HepG2 (cell line): ENCODE measurements around the gene SLC18A3. TPM values are rescaled to one million over a fixed set of nuclear protein-coding genes. Genes with fewer than 3 reads are reported as not detected.

ENCODE experiments used
- CC2D1A ChIP-seq: sonication (generic); formaldehyde crosslinking; IDR thresholded peaks from 2 replicates; pipeline ENCODE4 v1.8.1; 2023; ENCODE audit warnings: mild to moderate bottlenecking, missing genetic modification reagents
- GABPB1 ChIP-seq: IDR thresholded peaks from 2 replicates; pipeline ENCODE4 v1.6.1; 2016; ENCODE audit warnings: mild to moderate bottlenecking, missing genetic modification reagents, moderate library complexity, missing compliant biosample characterization
- GATAD2A ChIP-seq: IDR thresholded peaks from 2 replicates; pipeline ENCODE4 v1.6.1; 2016
- GRHL1 ChIP-seq: sonication (generic); formaldehyde crosslinking; conservative IDR thresholded peaks from 2 replicates; pipeline ENCODE4 v1.8.0; 2022; ENCODE audit warnings: missing genetic modification reagents
- IKZF1 ChIP-seq: fragments of 450-650 bp; IDR thresholded peaks from 2 replicates; pipeline ENCODE4 v1.7.1; 2016
- MIER3 ChIP-seq: IDR thresholded peaks from 2 replicates; pipeline ENCODE4 v1.6.1; 2016; ENCODE audit warnings: missing compliant biosample characterization, borderline replicate concordance
- MTA3 ChIP-seq: sonication (generic); formaldehyde crosslinking; IDR thresholded peaks from 2 replicates; pipeline ENCODE4 v1.4.0; 2020; ENCODE audit warnings: missing genetic modification reagents
- NR2F1 ChIP-seq, 2 experiments: fragments of 450-650 bp in 1 of 2; formaldehyde crosslinking in 1 of 2; IDR thresholded peaks; 2 replicates each; pipeline versions ENCODE4 v1.5.0 to v1.6.1; 2016 to 2020; ENCODE audit warnings: mild to moderate bottlenecking in 1 of 2, missing compliant biosample characterization in 1 of 2, missing genetic modification reagents in 1 of 2, moderate library complexity in 1 of 2
- PHF8 ChIP-seq: sonication (generic); formaldehyde crosslinking; IDR thresholded peaks from 2 replicates; pipeline ENCODE4 v1.5.0; 2020; ENCODE audit warnings: missing genetic modification reagents
- TRIM24 ChIP-seq: sonication (generic); formaldehyde crosslinking; IDR thresholded peaks from 2 replicates; pipeline ENCODE4 v1.8.0; 2022; ENCODE audit warnings: mild to moderate bottlenecking, missing genetic modification reagents
- ZNF329 ChIP-seq: sonication (generic); formaldehyde crosslinking; IDR thresholded peaks from 2 replicates; pipeline ENCODE4 v1.9.0; 2021; ENCODE audit warnings: low read depth, mild to moderate bottlenecking, missing genetic modification reagents
- ZNF432 ChIP-seq: sonication (generic); formaldehyde crosslinking; IDR thresholded peaks from 2 replicates; pipeline ENCODE4 v1.5.0; 2020; ENCODE audit warnings: missing genetic modification reagents, mild to moderate bottlenecking, borderline replicate concordance
- ZNF607 ChIP-seq: sonication (generic); formaldehyde crosslinking; IDR thresholded peaks from 2 replicates; pipeline ENCODE4 v1.5.1; 2020; ENCODE audit warnings: missing genetic modification reagents, mild to moderate bottlenecking, borderline replicate concordance
- ZNF616 ChIP-seq: sonication (generic); formaldehyde crosslinking; IDR thresholded peaks from 2 replicates; pipeline ENCODE4 v1.5.0; 2020; ENCODE audit warnings: low read depth, mild to moderate bottlenecking, missing genetic modification reagents
- ZNF709 ChIP-seq: sonication (generic); formaldehyde crosslinking; IDR thresholded peaks from 2 replicates; pipeline ENCODE4 v1.5.0; 2020; ENCODE audit warnings: mild to moderate bottlenecking, missing genetic modification reagents
- ZNF766 ChIP-seq: sonication (generic); formaldehyde crosslinking; IDR thresholded peaks from 2 replicates; pipeline ENCODE4 v1.5.0; 2020; ENCODE audit warnings: missing genetic modification reagents, borderline replicate concordance
- ZNF841 ChIP-seq: sonication (generic); formaldehyde crosslinking; IDR thresholded peaks from 2 replicates; pipeline ENCODE4 v1.8.1; 2023; ENCODE audit warnings: missing genetic modification reagents, borderline replicate concordance
- polyA plus RNA-seq, 8 experiments: library from polyadenylated mRNA; depleted of rRNA in 3 of 8; stranded (reverse) in 7 of 8; unstranded in 1 of 8; fragments of >200 nt; fragmentation: Illumina TruSeq in 4 of 8; extraction: Trizol in 4 of 8; gene quantifications; 2 replicates each; pipeline versions ENCODE4 v1.2.1 to v1.2.3, GENCODE V29; 2011 to 2016; ENCODE audit warnings: low read depth in 4 of 8, missing spikeins in 1 of 8, mixed read lengths in 1 of 8; ENCODE audit not compliant: insufficient read depth in 1 of 8
- total RNA-seq, 5 experiments: library from RNA; depleted of rRNA; stranded (reverse); fragments of >200 nt; fragmentation: Illumina TruSeq; extraction: Trizol; gene quantifications; 2 replicates each; pipeline ENCODE4 v1.2.3, GENCODE V29; 2016; ENCODE audit warnings: low read depth in 1 of 5
- TF ChIP-seq, protein P1 (sequence below): sonication (generic); formaldehyde crosslinking; IDR thresholded peaks from 2 replicates; pipeline ENCODE4 v1.5.1; 2020; ENCODE audit warnings: mild to moderate bottlenecking, missing genetic modification reagents
- TF ChIP-seq, protein P2 (sequence below): sonication (generic); formaldehyde crosslinking; IDR thresholded peaks from 2 replicates; pipeline ENCODE4 v1.5.0; 2020; ENCODE audit warnings: missing genetic modification reagents
- TF ChIP-seq, protein P3 (sequence below): sonication (generic); formaldehyde crosslinking; IDR thresholded peaks from 2 replicates; pipeline ENCODE4 v1.4.0; 2020; ENCODE audit warnings: mild to moderate bottlenecking, missing genetic modification reagents

SLC18A3 gene
- total and polyA plus RNA-seq, 2 of the 13 experiments (the other 11 are each of a cell fraction or from before 2014, with no cell fraction given), result not detected

DNA sequence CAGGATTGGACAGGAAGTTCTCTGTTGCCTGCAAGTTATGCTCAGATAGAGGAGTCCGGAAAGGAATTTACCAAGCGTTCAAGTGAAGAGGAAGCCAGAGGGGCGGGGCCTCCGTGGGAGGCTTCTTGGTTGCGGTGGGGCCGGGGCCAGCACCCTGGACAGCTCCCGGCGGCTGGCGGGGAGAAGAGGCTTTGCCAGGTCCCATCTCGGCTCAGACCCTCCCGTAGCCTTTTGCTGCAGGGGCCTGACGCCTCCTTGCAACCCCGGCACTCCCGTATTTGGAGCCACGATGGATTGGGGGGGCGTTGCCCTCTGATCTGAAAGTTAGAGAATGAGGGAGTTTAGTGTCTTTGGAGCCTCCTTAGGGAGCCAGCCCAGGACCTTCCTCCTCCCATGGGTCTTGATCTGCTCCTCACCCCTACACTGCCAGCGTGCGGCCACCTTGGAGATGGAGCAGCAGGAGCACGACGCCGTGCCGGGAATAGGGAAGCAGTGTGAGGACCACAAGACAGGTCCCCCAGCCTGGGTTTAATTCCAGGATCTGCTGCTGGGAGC lies 3.1 kb upstream of the SLC18A3 start (continued):
- TF ChIP-seq TRIM24 (CRISPR knock-in tag), result no peak
- no peak for TF ChIP-seq NR2F1 (CRISPR knock-in tag; IDR thresholded peaks at IDR 0.05)
- no peak for TF ChIP-seq GATAD2A (CRISPR knock-in tag)
- no peak for TF ChIP-seq ZNF329 (CRISPR knock-in tag)
- TF ChIP-seq PHF8, result 0 out of 2 replicates have a peak, but pooled peaks have one; percentile 24
- peak; percentile 68 for TF ChIP-seq GABPB1 (CRISPR knock-in tag)
- TF ChIP-seq, protein P1, sequence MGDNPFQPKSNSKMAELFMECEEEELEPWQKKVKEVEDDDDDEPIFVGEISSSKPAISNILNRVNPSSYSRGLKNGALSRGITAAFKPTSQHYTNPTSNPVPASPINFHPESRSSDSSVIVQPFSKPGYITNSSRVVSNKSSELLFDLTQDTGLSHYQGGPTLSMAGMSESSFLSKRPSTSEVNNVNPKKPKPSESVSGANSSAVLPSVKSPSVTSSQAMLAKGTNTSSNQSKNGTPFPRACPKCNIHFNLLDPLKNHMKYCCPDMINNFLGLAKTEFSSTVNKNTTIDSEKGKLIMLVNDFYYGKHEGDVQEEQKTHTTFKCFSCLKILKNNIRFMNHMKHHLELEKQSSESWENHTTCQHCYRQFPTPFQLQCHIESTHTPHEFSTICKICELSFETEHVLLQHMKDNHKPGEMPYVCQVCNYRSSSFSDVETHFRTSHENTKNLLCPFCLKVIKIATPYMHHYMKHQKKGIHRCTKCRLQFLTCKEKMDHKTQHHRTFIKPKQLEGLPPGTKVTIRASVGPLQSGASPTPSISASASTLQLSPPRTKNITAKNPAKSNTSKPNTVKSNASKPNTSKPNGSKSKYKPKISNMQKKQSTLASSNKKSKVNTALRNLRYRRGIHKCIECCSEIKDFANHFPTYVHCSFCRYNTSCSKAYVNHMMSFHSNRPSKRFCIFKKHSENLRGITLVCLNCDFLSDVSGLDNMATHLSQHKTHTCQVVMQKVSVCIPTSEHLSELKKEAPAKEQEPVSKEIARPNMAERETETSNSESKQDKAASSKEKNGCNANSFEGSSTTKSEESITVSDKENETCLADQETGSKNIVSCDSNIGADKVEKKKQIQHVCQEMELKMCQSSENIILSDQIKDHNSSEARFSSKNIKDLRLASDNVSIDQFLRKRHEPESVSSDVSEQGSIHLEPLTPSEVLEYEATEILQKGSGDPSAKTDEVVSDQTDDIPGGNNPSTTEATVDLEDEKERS (CRISPR knock-in tag), result no peak
- TF ChIP-seq, protein P2, sequence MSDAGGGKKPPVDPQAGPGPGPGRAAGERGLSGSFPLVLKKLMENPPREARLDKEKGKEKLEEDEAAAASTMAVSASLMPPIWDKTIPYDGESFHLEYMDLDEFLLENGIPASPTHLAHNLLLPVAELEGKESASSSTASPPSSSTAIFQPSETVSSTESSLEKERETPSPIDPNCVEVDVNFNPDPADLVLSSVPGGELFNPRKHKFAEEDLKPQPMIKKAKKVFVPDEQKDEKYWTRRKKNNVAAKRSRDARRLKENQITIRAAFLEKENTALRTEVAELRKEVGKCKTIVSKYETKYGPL (CRISPR knock-in tag), result peak; percentile 81; the same call in 1 of the 2 replicates
- no peak for TF ChIP-seq ZNF432 (CRISPR knock-in tag)
- no peak for TF ChIP-seq CC2D1A (CRISPR knock-in tag)
- TF ChIP-seq ZNF709, result no peak; the same call in 1 of the 2 replicates
- TF ChIP-seq ZNF766, result peak; percentile 92
- no peak for TF ChIP-seq MTA3 (CRISPR knock-in tag)
- TF ChIP-seq ZNF616 (CRISPR knock-in tag), result no peak
- TF ChIP-seq GRHL1 (CRISPR knock-in tag), result no peak
- TF ChIP-seq ZNF607, result peak; percentile 83
- no peak; the same call in 1 of the 2 replicates for TF ChIP-seq MIER3
- no peak; the same call in 1 of the 2 replicates for TF ChIP-seq ZNF841 (CRISPR knock-in tag)
- TF ChIP-seq, protein P3, sequence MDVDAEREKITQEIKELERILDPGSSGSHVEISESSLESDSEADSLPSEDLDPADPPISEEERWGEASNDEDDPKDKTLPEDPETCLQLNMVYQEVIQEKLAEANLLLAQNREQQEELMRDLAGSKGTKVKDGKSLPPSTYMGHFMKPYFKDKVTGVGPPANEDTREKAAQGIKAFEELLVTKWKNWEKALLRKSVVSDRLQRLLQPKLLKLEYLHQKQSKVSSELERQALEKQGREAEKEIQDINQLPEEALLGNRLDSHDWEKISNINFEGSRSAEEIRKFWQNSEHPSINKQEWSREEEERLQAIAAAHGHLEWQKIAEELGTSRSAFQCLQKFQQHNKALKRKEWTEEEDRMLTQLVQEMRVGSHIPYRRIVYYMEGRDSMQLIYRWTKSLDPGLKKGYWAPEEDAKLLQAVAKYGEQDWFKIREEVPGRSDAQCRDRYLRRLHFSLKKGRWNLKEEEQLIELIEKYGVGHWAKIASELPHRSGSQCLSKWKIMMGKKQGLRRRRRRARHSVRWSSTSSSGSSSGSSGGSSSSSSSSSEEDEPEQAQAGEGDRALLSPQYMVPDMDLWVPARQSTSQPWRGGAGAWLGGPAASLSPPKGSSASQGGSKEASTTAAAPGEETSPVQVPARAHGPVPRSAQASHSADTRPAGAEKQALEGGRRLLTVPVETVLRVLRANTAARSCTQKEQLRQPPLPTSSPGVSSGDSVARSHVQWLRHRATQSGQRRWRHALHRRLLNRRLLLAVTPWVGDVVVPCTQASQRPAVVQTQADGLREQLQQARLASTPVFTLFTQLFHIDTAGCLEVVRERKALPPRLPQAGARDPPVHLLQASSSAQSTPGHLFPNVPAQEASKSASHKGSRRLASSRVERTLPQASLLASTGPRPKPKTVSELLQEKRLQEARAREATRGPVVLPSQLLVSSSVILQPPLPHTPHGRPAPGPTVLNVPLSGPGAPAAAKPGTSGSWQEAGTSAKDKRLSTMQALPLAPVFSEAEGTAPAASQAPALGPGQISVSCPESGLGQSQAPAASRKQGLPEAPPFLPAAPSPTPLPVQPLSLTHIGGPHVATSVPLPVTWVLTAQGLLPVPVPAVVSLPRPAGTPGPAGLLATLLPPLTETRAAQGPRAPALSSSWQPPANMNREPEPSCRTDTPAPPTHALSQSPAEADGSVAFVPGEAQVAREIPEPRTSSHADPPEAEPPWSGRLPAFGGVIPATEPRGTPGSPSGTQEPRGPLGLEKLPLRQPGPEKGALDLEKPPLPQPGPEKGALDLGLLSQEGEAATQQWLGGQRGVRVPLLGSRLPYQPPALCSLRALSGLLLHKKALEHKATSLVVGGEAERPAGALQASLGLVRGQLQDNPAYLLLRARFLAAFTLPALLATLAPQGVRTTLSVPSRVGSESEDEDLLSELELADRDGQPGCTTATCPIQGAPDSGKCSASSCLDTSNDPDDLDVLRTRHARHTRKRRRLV, result no peak
- no peak for TF ChIP-seq IKZF1
